Retinal pigment epithelial cell (primary cell): ENCODE results near the gene FRMD4A.
A peak's percentile ranks its signal among the peaks of the same experiment; 100 is the strongest.

Source experiments
- DNase-seq: peaks from one replicate; pipeline ENCODE4 v3.0.0-alpha.2; 2010; ENCODE audit warnings: low read depth
- H3K4me3 ChIP-seq: 2 replicates; pipeline ENCODE4 v1.5.1; 2011; ENCODE audit warnings: mild to moderate bottlenecking, low read length, control low read depth, moderate library complexity
- CTCF ChIP-seq: conservative IDR thresholded peaks from 2 replicates; pipeline ENCODE4 v1.5.1; 2011; ENCODE audit warnings: low read depth, low read length, control low read depth, inconsistent platforms

The FRMD4A gene

GRCh38 chr10:13627459-13628310 lies 703.0 kb downstream of the FRMD4A start:
- TF ChIP-seq CTCF, result no peak
- DNase-seq, result no peak
- H3K4me3 ChIP-seq, result no peak overlapping the region

GRCh38 chr10:13624630-13625029 lies 706.1 kb downstream of the FRMD4A start:
- H3K4me3 ChIP-seq, result no peak overlapping the region
- TF ChIP-seq CTCF, result no peak
- no peak for DNase-seq

GRCh38 chr10:13621931-13622330 lies 708.8 kb downstream of the FRMD4A start:
- no peak overlapping the region for H3K4me3 ChIP-seq
- DNase-seq, result no peak
- TF ChIP-seq CTCF, result no peak

- DNase-seq, result no peak
- H3K4me3 ChIP-seq, result no peak overlapping the region
- TF ChIP-seq CTCF, result no peak
Observed at GRCh38 chr10:13617116-13617515, 713.6 kb downstream of the FRMD4A start.

- TF ChIP-seq CTCF, result no peak
- H3K4me3 ChIP-seq, result no peak overlapping the region
- DNase-seq, result no peak
Observed at GRCh38 chr10:13615650-13616300, 714.9 kb downstream of the FRMD4A start.

GRCh38 chr10:13614530-13615332 lies 716.0 kb downstream of the FRMD4A start:
- peak; percentile 51 for DNase-seq
- TF ChIP-seq CTCF, result peak; percentile 36
- H3K4me3 ChIP-seq, result no peak overlapping the region
